GM12875 (cell line): Measurements from ENCODE around the gene AMACR.
A peak's percentile ranks its signal among the peaks of the same experiment; 100 is the strongest.

Experiments used
- H3K4me3 ChIP-seq: one replicate; pipeline ENCODE4 v1.5.1; 2011; ENCODE audit warnings: low read depth, low read length, control low read depth
- TF ChIP-seq, protein P1 (sequence below): IDR thresholded peaks from 2 replicates; pipeline ENCODE4 v1.5.1; 2011; ENCODE audit warnings: low read depth, mild to moderate bottlenecking, control low read depth, inconsistent platforms, low read length, moderate library complexity, borderline replicate concordance; ENCODE audit not compliant: insufficient read depth

Gene AMACR

DNA sequence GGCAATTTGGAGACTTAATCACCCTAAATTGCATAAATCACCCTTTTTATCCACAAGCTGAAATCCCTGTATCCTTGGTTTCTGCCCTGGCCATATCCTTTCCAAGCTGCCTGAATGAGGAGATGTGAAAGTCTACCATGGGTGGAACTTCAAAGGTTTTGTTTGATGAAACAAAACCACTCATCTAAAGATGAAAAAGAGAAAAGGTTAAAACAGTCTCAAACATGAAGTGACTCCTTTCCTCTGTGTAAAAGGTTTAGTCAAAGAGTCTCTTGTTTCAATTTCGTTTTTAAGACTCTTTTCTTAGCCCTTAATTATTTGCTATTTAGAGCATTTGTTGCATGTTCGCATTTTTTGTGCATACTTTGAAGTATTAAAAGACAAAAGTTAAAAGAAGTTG is 34.6 kb downstream of the AMACR start:
- H3K4me3 ChIP-seq = no peak overlapping the region
- TF ChIP-seq, protein P1, sequence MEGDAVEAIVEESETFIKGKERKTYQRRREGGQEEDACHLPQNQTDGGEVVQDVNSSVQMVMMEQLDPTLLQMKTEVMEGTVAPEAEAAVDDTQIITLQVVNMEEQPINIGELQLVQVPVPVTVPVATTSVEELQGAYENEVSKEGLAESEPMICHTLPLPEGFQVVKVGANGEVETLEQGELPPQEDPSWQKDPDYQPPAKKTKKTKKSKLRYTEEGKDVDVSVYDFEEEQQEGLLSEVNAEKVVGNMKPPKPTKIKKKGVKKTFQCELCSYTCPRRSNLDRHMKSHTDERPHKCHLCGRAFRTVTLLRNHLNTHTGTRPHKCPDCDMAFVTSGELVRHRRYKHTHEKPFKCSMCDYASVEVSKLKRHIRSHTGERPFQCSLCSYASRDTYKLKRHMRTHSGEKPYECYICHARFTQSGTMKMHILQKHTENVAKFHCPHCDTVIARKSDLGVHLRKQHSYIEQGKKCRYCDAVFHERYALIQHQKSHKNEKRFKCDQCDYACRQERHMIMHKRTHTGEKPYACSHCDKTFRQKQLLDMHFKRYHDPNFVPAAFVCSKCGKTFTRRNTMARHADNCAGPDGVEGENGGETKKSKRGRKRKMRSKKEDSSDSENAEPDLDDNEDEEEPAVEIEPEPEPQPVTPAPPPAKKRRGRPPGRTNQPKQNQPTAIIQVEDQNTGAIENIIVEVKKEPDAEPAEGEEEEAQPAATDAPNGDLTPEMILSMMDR = no peak

DNA sequence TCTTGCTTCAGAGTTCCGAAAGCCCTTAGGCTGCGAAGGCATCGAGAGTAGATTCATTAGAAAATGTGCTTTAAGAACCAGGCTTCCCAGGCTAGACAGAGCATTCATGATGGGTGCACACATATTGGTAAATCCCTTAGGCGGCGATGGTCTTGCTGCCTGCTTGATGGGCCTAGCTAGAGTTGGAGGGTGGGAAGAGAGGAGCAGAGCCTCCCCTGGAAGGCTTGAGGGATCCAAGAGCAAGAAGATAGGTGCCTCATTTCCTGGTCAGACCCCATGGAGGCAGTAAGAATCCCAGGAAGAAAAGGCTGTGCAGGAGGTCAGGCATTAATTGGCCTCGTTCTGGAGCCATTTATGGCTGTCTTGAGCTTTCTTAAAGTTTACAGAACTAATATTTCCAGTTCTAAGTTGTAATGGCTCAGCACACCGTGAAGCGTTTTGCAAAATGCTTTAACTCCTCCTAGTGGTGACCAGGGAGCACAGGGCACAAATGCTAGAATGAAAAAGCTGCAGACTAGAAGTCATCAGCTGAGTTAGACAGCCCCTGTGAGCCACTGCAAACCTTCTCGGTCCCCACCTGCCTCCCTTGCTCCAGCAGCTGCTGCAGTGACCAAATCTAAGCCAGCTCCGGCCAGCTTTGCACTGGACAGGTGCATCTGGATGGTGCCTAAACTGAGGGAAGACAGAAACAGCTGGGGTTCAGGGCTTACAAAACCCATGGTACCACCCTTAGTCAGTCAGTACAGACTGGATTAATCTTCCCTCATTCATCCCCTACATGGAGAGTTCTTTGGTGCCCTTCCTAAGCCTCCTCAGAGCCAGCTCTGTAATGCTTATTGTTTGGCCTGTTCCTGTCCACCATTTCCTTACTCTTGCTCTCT is 38.0 kb downstream of the AMACR start:
- no peak overlapping the region for H3K4me3 ChIP-seq
- TF ChIP-seq, protein P1 = peak; percentile 78

DNA sequence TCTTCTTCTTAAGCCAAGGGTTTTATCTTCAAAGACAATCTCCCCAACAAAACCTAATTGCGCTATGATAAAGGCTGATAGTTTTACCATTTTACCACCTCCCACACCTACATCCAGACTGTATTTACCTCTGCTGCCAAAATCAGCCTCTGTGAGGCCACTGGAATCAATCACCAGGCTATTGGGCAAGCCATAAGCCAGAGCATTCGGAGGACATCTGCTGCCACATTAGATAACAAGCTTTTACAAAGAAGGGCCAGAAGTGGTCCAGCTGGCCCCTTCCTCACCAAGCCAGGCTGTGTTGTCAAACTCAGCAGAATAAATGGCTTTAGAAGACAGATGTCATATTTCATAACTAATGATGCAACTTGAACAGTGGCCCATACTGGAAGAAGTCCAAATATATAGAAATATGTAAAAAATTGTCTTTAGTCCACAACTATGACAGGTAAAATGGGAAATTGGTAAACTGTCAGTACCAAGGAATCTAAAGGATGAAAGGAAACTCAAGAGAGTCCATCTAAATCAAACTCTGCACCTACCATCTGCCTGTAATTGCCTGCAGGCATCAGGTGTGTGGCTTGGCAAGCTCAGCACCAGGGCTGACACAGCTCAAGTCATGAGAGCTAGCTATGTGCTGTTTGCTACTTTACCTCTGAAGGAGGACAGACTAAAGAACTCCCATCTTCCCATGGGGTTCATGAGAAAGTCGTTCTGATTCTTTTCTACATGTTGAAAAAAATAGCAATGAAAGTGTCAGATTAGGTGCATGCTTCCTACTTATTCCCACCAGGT is 39.4 kb downstream of the AMACR start:
- TF ChIP-seq, protein P1 = no peak
- no peak overlapping the region for H3K4me3 ChIP-seq

DNA sequence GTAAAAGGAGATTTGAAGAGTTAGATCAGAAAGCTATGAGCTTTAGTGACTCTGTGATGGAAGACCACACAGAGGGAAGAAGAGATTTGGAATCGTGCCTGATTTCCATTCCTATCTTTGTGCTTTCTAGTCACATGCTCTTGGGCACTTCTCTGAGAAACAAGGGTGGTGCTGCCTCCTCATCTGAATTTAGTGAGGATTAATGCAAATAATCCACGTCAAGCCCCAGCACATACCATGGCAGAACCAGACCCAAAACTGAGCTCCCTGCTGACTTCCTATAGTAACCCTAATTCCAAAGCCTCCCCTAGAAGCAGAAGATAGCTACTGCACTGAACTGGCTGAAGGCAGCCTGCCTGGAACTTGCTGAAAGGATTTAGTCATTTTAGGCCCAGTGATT is 41.0 kb downstream of the AMACR start:
- TF ChIP-seq, protein P1 = no peak
- H3K4me3 ChIP-seq = no peak overlapping the region

DNA sequence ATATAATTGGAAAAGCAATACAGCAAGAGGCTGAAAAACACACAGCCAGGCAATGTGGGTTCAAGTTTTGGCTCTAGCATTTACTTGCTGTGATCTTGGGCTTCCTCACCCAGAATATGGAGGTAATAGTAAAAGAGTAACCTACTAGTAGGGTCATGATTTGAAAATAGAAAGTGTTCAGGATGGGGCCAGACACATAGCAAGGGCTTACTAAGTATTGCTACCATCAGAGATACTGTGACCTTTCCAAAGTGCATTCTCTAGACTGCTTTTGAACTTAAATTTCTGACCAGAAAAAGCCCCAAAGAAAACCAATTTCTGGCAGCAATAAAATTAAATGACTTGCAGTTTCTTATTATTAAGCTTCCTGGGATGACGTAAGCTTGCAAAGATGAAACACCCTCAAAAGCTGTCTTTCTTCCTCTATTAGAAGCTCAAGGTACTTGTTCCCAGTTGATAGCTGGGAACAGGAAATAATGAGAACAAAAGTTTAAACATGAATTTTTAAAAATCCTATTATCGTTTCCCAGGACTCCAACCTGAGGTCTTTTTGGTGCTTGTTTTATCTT is 43.6 kb downstream of the AMACR start:
- no peak overlapping the region for H3K4me3 ChIP-seq
- TF ChIP-seq, protein P1 = no peak

DNA sequence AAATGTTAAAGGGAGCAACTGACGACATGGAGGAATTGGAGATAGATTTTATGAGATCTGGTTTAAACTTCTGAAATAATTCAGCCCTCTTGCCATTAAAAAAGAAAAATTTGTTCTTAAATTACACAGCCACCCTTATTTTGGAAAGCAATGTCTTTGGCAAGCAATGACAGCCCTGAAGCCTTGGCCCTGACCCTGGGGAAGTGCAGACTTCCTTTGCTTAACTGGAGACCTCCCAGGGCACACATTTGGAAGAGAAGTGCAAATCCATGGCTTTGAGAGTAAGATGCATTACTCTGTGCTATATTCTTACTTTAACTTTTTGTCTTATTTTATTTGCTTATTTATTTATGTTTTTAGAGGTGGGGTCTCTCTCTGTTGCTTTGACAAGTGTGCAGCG is 49.7 kb downstream of the AMACR start:
- TF ChIP-seq, protein P1 = no peak
- no peak overlapping the region for H3K4me3 ChIP-seq
